Superior temporal gyrus (tissue), 1 donor: ENCODE results near the gene TMEM184A.
"Not testable (repeated sequence)": the region's sequence is repeated elsewhere in the genome, so short reads cannot be mapped to it uniquely, and the experiment has no call there.

Source experiments
- DNase-seq: peaks from one replicate; pipeline ENCODE4 v3.0.0-alpha.2; 2016; ENCODE audit errors: extremely low spot score

Gene TMEM184A

GRCh38 chr7:1525409-1525808 lies 30.6 kb downstream of the TMEM184A start:
- no peak for DNase-seq

DNA sequence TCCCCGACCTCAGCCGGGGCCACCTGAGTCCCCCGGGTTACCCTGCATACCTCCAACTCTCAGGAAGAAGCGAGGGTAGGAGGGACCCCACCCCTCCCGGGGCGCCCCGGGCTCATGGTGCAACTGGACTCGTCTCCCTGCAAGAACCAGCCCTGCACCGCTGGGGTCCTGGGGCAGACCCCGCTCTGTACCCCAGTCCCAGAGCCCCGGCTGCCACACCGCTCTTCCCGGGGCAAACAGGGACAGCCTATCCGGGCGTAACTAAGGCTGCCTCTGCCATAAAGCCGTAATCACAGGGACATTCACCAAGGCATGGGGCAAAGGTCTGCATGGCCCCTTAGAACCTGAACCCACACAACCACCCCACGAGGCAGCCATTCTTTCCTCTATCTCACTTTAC lies 32.2 kb downstream of the TMEM184A start:
- DNase-seq = no peak

- DNase-seq = no peak
These were observed 32.8 kb downstream of the TMEM184A start for GRCh38 chr7:1523208-1523607.

DNA sequence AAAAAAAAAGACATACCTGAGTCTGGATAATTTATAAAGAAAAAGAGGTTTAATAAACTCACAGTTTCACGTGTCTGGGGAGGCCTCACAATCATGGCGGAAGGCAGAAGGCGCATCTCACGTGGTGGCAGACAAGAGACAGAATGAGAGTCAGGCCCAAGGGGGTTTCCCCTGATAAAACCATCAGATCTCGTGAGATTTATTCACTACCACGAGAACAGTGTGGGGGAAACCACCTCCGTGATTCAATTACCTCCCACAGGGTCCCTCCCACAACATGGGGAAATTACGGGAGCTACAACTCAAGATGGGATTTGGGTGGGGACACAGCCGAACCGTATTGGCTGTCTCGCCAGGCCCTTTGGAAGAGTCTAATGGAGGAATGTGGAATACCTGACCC lies 34.5 kb downstream of the TMEM184A start:
- no peak for DNase-seq

- no peak for DNase-seq
These were observed 35.3 kb downstream of the TMEM184A start for GRCh38 chr7:1520539-1521234.

DNA sequence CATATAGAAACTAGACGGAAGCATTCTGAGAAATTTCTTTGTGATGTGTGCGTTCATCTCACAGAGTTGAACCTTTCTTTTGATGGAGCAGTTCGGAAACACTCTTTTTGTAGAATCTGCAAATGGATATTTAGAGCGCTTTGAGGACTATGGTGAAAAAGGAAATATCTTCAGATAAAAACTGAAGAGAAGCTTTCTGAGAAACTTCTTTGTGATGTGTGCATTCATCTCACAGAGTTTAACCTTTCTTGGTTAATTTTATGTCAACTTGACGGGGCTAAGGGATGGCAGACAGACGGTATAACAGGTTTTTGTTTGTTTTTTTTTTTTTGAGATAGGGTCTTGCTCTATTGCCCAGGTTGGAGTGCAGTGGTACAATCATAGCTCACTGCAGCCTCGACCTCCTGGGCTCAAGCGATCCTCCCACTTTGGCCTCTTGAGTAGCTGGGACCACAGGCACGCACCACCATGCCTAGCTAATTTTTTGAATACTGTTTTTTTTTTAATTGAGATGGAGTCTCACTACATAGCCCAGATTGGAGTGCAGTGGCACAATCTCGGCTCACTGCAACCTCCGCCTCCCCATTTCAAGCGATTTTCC lies 36.6 kb downstream of the TMEM184A start:
- not testable (repeated sequence) for DNase-seq

- DNase-seq = no peak
These were observed 39.3 kb downstream of the TMEM184A start for GRCh38 chr7:1516586-1517251.

GRCh38 chr7:1515509-1515967 lies 40.5 kb downstream of the TMEM184A start:
- not testable (repeated sequence) for DNase-seq

GRCh38 chr7:1514995-1515401 lies 41.0 kb downstream of the TMEM184A start:
- no peak for DNase-seq

- DNase-seq = no peak
These were observed 41.6 kb downstream of the TMEM184A start for GRCh38 chr7:1514407-1514806.

DNA sequence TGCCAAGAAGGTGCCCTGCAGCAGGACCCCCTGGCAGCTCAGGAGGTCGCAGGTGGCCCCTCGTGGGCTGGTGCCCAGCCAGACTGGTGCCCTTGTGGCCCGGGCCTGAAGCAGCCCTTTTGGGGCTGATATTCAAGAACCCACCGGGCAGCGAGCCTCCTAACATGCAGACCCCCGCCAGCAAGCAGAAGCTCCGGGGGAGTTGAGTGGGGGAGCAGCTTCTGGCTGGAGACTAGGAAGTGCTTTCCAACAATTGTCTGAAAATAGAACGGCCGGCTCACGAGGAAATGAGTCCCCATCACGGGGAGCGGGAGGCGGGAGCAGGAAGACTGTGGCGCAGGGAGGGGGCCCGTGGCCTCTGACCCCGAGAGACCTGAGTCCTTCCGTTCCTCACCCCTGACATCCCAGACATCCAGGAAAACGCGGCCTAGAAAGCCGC lies 42.3 kb downstream of the TMEM184A start:
- DNase-seq = peak; percentile 40

DNA sequence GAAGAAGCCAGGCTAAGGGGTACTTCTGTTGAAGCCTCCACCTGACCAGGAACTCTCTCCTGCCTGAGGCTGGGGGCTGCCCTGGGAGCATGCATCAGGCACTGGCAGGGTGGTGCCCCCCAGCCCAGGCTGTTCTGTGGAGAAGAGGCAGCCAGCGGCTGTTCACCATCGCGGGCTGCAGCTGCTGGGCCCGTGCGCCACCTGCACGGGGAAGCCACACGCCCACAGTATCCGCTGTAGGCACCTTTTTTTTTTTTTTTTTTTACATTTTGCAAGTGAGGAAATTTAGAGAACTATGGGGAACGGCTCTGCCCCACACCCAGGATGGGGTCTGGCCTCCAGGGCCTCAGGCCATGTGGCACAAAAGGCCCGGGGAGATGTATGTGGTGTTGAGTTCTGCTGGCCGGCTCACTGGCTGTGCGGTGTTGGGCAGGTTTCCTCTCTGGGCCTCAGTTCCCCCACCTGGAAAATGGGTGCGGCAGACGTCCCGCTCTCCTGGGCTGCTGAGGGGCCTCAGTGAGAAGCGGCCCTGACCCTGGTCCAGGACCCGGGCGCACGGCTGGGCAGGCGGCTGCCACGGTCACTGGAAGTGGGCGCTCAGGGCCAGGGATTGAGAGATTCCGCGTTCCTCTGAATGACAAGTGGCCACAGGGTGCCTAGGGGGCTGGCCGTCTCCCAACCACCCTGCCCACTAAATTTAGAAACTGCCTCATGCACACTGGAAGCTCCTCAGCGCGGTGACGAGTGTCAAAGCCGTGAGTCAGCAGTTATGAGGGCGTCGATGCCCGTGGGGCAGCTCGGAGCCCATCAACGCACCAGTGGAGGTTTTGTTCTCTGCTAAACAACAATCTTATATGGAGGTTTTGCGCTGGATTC lies 43.0 kb downstream of the TMEM184A start:
- DNase-seq = peak; percentile 47

DNA sequence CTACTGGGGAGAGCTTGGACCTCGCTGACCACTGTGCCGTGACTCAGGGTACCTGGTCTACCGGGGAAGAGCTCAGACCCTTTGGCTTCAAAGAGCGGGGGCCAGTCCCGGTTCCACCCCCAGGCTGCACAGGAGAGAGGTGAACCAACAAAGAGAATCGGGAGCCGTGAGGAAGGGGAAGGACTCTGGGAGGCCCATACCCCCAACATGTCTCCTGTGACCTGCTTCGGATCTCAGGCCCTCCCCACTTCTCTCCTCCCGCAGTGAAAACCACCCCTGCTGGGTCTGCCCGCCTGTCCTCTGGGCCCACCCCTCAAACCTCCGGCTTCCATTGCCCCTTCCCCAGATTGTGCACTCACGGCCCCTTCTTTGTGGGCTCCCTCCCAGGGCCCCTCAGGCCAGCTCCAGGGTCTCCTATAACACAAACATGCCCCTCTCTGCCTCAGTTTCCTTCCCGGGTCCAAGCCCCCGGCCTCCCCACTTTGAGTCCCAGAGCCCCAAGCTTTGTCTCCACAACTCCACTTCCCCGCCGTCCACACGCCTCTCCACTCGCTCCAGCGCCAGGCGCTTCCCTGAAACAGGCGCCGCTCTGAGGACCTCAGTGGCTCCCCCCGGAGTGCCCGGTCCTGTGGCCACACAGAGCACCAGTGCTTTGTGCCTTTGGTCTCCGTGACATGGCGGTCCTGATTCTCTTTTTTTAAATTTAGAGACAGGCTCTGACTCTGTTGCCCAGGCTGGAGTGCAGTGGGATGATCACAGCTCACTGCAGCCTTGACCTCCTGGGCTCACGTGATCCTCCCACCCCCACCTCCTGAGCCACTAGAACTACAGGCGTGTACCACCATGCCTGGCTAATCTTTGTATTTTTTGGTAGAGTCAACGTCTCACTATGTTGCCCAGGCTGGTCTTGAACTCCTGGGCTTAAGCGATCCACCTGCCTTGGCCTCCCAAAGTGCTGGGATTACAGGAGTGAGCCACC lies 44.3 kb downstream of the TMEM184A start:
- no peak for DNase-seq

DNA sequence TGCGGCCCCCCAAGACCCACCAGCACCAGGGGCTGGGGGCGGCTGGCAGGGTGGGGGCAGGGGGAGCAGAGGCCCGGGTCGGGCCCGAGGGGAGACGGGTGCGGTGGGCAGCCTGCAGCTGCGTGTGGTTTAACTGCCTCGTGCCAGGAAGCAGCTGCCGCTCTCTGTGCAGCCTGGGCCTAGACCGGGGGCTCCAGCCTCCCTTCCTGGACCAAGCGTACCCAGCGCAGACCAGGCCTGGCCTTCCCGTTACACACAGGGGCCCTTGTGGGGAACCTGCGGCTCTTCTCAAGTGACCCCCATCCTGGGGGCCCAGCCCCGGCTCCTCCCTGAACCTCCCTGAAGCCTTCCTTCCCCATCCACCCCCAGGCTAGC lies 45.2 kb downstream of the TMEM184A start:
- DNase-seq = no peak

DNA sequence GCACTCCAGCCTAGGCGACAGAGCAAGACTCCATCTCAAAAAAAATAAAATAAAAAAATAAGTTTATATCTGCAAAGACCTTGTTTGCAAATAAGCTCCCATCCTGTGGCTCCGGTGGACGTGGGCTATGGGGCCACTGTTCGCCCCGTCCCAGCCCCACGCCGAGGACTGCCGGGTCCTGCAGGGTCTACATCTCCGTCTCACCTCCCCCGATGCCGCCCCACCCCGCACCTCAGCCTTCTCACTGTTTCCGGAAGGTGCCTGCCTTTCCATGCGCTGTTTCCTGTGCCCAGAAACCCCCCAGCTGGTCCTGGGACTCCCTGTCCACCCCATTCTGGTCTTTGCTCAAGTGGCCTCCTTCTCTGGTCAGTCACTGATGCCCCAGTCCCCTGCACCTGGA lies 46.8 kb downstream of the TMEM184A start:
- no peak for DNase-seq

DNA sequence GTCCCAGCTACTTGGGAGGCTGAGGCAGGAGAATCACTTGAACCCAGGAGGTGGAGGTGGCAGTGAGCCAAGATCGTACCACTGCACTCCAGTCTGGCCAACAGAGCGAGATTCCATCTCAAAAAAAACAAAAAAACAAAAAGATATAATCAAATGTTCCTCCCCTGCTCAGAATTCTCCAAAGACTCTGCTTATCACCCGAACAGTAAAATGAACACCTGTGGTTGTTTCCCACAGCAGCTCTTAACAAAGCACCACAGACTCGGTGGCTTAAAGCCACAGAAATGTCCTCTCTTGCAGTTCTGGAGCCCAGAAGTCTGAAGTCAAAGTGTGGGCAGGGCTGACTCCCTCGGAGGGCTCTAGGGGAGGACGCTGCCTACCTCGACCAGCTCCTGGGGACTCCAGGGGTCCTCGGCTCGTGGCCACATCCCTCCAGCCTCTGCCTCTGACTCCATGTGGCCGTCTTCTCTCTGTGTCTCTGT lies 47.7 kb downstream of the TMEM184A start:
- no peak for DNase-seq

GRCh38 chr7:1505731-1506550 lies 50.1 kb downstream of the TMEM184A start:
- DNase-seq = no peak

- DNase-seq = peak; percentile 94
These were observed 51.9 kb downstream of the TMEM184A start, which contains the start of gene INTS1 for GRCh38 chr7:1503816-1504775. TSS of gene INTS1 (minus strand) at chr7:1504389. CDS start at chr7:1503960, 429 bp downstream.
